Epidermal melanocyte (primary cell): Measurements from ENCODE around the gene EXOG.

Source experiments
- DNase-seq: peaks from one replicate; pipeline ENCODE4 v3.0.0; 2011; ENCODE audit warnings: low spot score; ENCODE audit not compliant: insufficient read length

The EXOG gene

GRCh38 chr3:38496131-38496910 lies at the start of gene EXOG:
Gene EXOG (plus strand): TSS chr3:38496340. CDS start chr3:38496368, 28 bp downstream.
- peak; percentile 91 for DNase-seq

- no peak for DNase-seq
Measured at GRCh38 chr3:38446812-38447211, 49.3 kb upstream of the EXOG start.

DNA sequence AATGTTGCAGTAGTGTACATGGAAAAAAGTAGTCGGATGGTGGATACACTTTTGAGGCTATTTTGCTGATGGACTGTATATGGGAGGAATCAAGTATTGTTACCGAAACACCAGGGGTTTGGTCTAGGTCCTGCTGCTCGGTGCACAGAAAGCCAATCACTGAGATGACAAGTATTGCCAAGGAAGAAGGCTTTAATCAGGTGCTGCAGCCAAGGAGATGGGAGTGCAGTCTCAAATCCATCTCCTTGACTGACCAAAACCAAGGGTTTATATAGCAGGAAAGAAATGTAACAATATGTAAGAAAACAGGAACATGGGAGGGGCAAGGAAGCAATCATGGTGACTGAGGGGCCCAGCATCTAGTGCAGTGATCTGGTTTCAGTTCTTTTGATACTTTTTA lies 45.3 kb upstream of the EXOG start:
- DNase-seq, result no peak

DNA sequence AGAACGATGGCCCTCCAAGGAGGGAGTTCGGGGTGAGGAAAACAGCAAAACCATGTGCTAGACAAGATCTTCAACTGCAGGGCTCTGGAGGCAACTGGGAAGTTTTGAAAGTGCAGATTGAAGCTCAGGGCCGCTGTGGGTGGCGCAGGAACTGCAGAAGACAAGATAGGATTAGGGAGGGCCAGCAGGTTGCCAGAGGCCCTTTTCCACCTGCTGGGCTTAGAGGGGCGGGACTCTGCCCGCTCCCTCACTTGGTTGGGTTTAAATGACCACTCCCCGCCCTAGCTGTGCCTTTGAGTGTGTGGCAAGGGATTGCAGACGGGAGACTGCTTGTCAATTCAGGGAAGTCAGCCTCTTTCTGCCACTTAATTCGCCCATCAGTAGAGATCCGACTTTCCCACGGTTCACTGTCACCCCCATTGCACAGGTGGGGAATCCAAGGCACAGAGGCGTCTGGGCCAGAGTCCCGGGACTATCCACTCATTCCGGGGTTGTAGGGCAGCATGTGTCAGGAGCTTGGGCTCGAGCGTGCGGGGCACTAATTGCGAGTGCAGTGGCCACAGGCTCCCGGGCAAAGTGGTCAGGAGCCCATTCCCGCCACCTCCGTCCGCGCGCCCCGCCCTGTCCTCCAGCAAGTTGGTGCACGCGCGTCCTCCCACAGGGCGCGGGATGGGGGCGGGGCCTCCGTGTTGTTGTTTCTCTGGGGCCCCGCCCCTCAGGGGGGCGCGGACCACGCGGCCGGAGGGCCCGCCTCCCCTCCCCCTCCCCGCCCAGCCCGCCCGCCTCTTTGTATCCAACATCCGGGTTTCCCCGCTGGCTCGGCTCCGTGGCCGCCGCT lies 42.8 kb upstream of the EXOG start, which contains the start of gene ACVR2B:
Gene ACVR2B, plus strand, starts transcription at position 816 of the 838 bp plus-strand sequence. CDS start 433 bp downstream, outside the sequence.
- DNase-seq, result peak; percentile 93

DNA sequence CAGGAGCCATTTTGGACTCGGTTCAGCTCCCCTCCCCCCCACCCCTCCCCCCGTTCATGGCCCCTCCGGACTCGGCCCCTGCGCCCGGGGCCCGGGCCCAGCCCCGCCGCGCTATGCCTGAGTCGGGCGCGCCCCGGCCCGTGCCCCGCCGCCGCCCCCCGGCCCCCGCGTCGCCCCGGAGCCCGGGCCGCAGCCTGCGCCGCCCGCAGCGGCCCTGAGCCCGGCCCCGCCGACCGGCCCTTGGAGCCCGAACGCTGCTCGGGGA lies 42.3 kb upstream of the EXOG start:
- DNase-seq, result no peak

DNA sequence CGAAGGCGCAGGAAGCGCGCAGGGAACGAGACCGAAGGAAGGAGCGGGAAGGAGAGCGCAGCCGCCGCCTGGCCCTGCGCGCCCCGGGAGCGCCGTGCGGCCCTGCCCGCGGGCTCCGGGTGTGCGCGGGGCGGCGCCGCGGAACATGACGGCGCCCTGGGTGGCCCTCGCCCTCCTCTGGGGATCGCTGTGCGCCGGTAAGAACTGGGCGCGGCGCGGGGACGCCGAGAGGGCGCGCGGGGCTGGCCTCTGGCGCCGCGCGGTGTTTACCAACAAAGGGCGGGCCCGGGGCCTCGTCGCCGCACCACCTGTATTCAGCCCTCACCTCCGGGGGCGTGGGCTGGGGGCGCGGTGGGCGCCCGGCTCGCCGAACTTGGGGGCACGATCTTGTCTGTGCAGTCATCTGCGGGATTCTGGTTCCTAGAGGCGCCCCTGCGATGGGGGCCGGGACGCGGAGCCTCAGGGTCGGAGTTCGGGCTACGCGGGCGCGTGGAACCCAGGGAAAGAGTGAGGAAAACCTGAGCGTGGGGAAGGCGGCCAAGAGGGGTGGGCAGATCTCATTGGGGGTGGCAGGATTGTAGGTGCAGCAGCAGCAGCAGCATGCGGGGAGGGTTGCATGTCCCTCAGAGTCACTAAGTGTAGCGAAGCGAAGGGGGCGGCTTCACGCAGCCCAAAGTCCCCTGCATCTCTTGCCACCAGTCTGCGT lies 41.8 kb upstream of the EXOG start:
- DNase-seq, result no peak

GRCh38 chr3:38454884-38455638 lies 41.1 kb upstream of the EXOG start:
- peak; percentile 62 for DNase-seq

DNA sequence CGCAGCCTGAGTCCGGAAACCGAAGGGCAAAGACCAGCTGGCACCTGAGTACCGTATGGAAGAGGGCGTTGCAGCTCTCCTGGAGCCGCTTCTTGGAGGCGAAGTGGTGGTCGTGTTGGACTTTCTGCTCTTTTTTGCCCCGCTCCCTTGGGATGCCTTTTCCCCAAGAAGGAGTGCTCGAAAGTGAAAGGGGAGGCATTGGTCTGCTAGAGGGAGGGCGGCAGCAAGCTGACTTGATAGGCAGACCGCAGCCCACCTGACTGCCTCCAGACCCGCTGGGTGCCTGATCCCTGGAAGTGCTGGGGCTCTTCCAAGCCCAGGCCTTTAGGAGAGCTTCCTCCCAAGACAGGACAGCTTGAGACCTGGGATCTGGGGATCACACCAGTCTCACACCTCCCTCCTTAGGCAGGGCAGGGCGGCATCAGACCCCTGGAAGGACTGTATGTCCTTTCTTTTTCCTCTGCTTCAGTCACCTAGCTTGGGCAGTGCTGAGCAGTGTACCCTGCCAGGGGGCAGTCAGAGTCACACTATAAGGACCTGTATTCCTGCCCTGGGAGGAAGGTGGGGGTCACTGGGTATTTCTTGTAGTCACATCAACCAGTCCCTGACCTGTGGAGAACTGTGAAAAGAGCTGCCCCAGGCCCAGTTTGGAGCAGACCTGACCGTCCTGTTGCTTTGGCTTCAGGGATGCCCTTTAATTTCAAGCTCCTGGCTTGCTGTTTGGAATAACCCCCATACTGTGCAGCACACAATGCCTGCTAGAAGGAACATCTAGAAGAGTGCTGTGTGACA lies 40.3 kb upstream of the EXOG start:
- no peak for DNase-seq

GRCh38 chr3:38457111-38458003 lies 38.8 kb upstream of the EXOG start:
- DNase-seq, result peak; percentile 59

GRCh38 chr3:38458796-38459498 lies 37.2 kb upstream of the EXOG start:
- peak; percentile 61 for DNase-seq

GRCh38 chr3:38459499-38460048 lies 36.6 kb upstream of the EXOG start:
- no peak for DNase-seq

GRCh38 chr3:38460377-38461270 lies 35.5 kb upstream of the EXOG start:
- DNase-seq, result no peak

GRCh38 chr3:38465588-38466154 lies 30.5 kb upstream of the EXOG start:
- no peak for DNase-seq

DNA sequence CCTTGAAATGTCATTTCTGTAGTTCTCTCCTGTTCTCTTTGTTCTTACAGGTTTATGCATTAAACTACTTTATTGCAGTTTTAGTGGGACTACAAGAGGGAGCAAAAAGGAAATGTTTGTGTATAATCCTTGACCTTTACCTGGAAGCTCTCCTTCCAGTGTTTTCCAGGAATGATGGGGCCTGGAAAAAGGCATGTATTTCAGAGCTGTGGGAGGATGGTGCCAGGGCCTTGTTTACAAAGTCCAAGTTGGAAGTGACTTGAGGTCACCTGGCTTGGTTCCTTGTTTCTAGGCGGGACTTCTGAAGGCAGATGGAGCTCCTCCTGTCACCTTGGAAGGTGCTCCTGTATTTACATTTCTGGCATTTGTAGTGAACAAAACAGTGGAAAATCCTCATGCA lies 27.4 kb upstream of the EXOG start:
- no peak for DNase-seq

GRCh38 chr3:38469852-38470251 lies 26.3 kb upstream of the EXOG start:
- no peak for DNase-seq

DNA sequence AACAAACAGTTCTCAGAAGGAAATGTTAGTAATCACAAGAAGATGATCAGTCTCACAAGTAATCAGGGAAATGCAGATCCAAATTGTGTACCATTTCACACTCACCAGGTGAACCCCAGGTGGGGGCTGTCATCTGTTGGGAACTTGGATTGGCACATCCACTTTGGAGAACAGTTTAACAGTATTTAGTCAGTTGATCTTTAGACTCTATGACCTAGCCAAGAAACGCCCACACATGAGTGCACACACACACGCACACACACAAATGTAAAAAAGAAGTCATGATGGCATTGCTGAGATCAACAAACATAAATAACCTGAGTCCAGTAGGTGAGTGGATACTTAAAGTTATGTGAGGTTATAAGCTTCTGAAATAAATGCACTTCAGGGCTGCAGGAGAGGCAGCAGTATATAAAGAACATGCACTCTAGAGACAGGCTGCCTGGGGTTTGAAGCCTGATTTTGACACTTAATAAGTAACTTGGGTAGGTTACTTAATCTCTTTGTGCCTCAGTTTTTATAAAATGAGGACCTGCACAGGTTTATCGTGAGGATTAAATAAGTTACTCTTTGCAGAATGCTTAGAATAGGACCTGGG lies 24.8 kb upstream of the EXOG start:
- no peak for DNase-seq

GRCh38 chr3:38472342-38472741 lies 23.8 kb upstream of the EXOG start:
- no peak for DNase-seq
